Upper lobe of left lung (tissue), 6 donors: ENCODE results near the gene BTBD9. TPM values are rescaled to one million over a fixed set of nuclear protein-coding genes. Genes with fewer than 3 reads are reported as not detected.

Experiments used
- ATAC-seq, 2 donors: fragments of 200-7000 bp; cut with Tn5 transposase; one replicate each; pipeline ENCODE4 v1.9.1; 2022; ENCODE audit warnings: mild to moderate bottlenecking in 2 of 2, moderate library complexity in 2 of 2; ENCODE audit not compliant: low FRiP score in 2 of 2
- DNase-seq, 2 donors: peaks; one replicate each; pipeline ENCODE4 v3.0.0-alpha.2; 2019 to 2020
- H3K27ac ChIP-seq, 4 donors: fragments of 200-600 bp; sonication (generic); one replicate each; pipeline ENCODE4 v1.5.1; 2016 to 2019
- H3K27me3 ChIP-seq, 4 donors: fragments of 200-600 bp; sonication (generic); one replicate each; pipeline ENCODE4 v1.5.1; 2017 to 2019
- H3K36me3 ChIP-seq, 4 donors: fragments of 200-600 bp; sonication (generic); one replicate each; pipeline ENCODE4 v1.5.1; 2016 to 2019
- H3K4me1 ChIP-seq, 4 donors: fragments of 200-600 bp; sonication (generic); one replicate each; pipeline ENCODE4 v1.5.1; 2018 to 2019
- H3K4me3 ChIP-seq, 4 donors: fragments of 200-600 bp; sonication (generic); one replicate each; pipeline ENCODE4 v1.5.1; 2017 to 2019; ENCODE audit warnings: mild to moderate bottlenecking in 2 of 4, moderate library complexity in 1 of 4
- H3K9me3 ChIP-seq, 4 donors: fragments of 200-600 bp; sonication (generic); one replicate each; pipeline ENCODE4 v1.5.1; 2018 to 2019
- CTCF ChIP-seq, 6 experiments: fragments of 450-650 bp in 4 of 6; fragments of 200-600 bp in 2 of 6; sonication (generic) in 2 of 6; IDR thresholded peaks; one replicate each; pipeline ENCODE4 v1.5.1; 2016 to 2019; ENCODE audit warnings: antibody characterized with exemption in 6 of 6
- EP300 ChIP-seq, 4 donors: sonication (generic); formaldehyde crosslinking; IDR thresholded peaks; one replicate each; pipeline ENCODE4 v1.5.1; 2017; ENCODE audit warnings: antibody characterized with exemption in 4 of 4, control low read depth in 2 of 4
- POLR2A ChIP-seq, 4 donors: fragments of 450-650 bp; IDR thresholded peaks; one replicate each; pipeline ENCODE4 v1.5.1; 2016 to 2017; ENCODE audit warnings: antibody characterized with exemption in 4 of 4, mild to moderate bottlenecking in 2 of 4
- POLR2AphosphoS5 ChIP-seq, 2 donors: sonication (generic); formaldehyde crosslinking; IDR thresholded peaks; one replicate each; pipeline ENCODE4 v1.5.1; 2017; ENCODE audit warnings: antibody characterized with exemption in 2 of 2
- WGBS, 2 donors: methylation state at CpG; one replicate each; pipeline ENCODE4 v1.1.5; 2017 to 2018; 5-methylcytosine and 5-hydroxymethylcytosine counted together
- total RNA-seq, 6 donors: library from RNA; depleted of rRNA in 4 of 6; stranded (reverse); fragments of >200 nt in 4 of 6; gene quantifications; one replicate each; pipeline versions ENCODE4 v1.1.0 to v1.2.1, GENCODE V29; 2016 to 2021
- donor health status: DM: no; HTN: no; CAD: no; lungs with moderate emphysema.
- donor health status: DM: no; HTN: yes; CAD: no; lungs with severe emphysema.

Gene BTBD9
- total RNA-seq, 6 donors from 2014 or later: 18.2 to 60.8 (median 44.9) TPM

GRCh38 chr6:38517005-38517404 is 122.7 kb downstream of the BTBD9 start:
- TF ChIP-seq CTCF (IDR thresholded peaks at IDR 0.05): no peak
- no peak for TF ChIP-seq POLR2AphosphoS5 (IDR thresholded peaks at IDR 0.05)
- no peak for TF ChIP-seq POLR2A (IDR thresholded peaks at IDR 0.05)
- TF ChIP-seq EP300 (IDR thresholded peaks at IDR 0.05): no peak
- no peaks in the 10 kb centered on the region for H3K36me3 ChIP-seq
- DNase-seq (no peak), ATAC-seq (no peak)
- H3K27me3 ChIP-seq: no peaks in the 10 kb centered on the region
- no peak overlapping the region for H3K27ac ChIP-seq
- H3K4me3 ChIP-seq: no peak overlapping the region
- H3K9me3 ChIP-seq: no peaks in the 10 kb centered on the region
- H3K4me1 ChIP-seq: peaks cover 0 to 5% (median 2%) of the 10 kb centered on the region in 4 donors

GRCh38 chr6:38514399-38514798 is 125.3 kb downstream of the BTBD9 start:
- no peaks in the 10 kb centered on the region for H3K36me3 ChIP-seq
- no peak for ATAC-seq

GRCh38 chr6:38512211-38512610 is 127.5 kb downstream of the BTBD9 start:
- H3K4me3 ChIP-seq: no peak overlapping the region

More at GRCh38 chr6:38514399-38514798, 125.3 kb downstream of the BTBD9 start:
- TF ChIP-seq POLR2A (IDR thresholded peaks at IDR 0.05) (no peak), CTCF (IDR thresholded peaks at IDR 0.05) (no peak), POLR2AphosphoS5 (IDR thresholded peaks at IDR 0.05) (no peak), EP300 (IDR thresholded peaks at IDR 0.05) (no peak)
- no peak overlapping the region for H3K27ac ChIP-seq
- no peak for DNase-seq
- no peaks in the 10 kb centered on the region for H3K9me3 ChIP-seq
- H3K27me3 ChIP-seq: no peaks in the 10 kb centered on the region
- no peak overlapping the region for H3K4me3 ChIP-seq
- H3K4me1 ChIP-seq: peaks cover 2 to 11% (median 8%) of the 10 kb centered on the region in 4 donors

GRCh38 chr6:38510205-38510604 is 129.5 kb downstream of the BTBD9 start:
- Histone ChIP-seq H3K9me3 (no peaks in the 10 kb centered on the region), H3K36me3 (no peaks in the 10 kb centered on the region), H3K27me3 (no peaks in the 10 kb centered on the region), H3K27ac (no peak overlapping the region), H3K4me3 (no peak overlapping the region), H3K4me1 (peaks cover 7 to 23% (median 17%) of the 10 kb centered on the region in 4 donors)
- 100% methylated on average over 1 of the region's 1 CpG for WGBS, 2 donors
- DNase-seq (no peak), ATAC-seq (no peak)
- TF ChIP-seq POLR2A (IDR thresholded peaks at IDR 0.05): no peak
- no peak for TF ChIP-seq CTCF (IDR thresholded peaks at IDR 0.05)
- TF ChIP-seq EP300 (IDR thresholded peaks at IDR 0.05): no peak
- TF ChIP-seq POLR2AphosphoS5 (IDR thresholded peaks at IDR 0.05): no peak

More at GRCh38 chr6:38512211-38512610, 127.5 kb downstream of the BTBD9 start:
- Histone ChIP-seq H3K4me1 (peaks cover 7 to 23% (median 16%) of the 10 kb centered on the region in 4 donors), H3K27me3 (no peaks in the 10 kb centered on the region), H3K36me3 (no peaks in the 10 kb centered on the region), H3K9me3 (no peaks in the 10 kb centered on the region), H3K27ac (no peak overlapping the region)
- no peak for ATAC-seq
- TF ChIP-seq POLR2AphosphoS5 (IDR thresholded peaks at IDR 0.05): no peak
- no peak for TF ChIP-seq POLR2A (IDR thresholded peaks at IDR 0.05)
- no peak for TF ChIP-seq CTCF (IDR thresholded peaks at IDR 0.05)
- TF ChIP-seq EP300 (IDR thresholded peaks at IDR 0.05): no peak
- 92 to 98% methylated on average over 3 to 5 of the region's 5 CpGs for WGBS, 2 donors
- no peak for DNase-seq

GRCh38 chr6:38509713-38510112 is 130.0 kb downstream of the BTBD9 start:
- peak in 1 of 2 donors; percentile 81 for ATAC-seq

More at GRCh38 chr6:38509713-38510112, 130.0 kb downstream of the BTBD9 start:
- H3K27me3 ChIP-seq: no peaks in the 10 kb centered on the region
- TF ChIP-seq POLR2A (IDR thresholded peaks at IDR 0.05) (no peak), CTCF (IDR thresholded peaks at IDR 0.05) (no peak), POLR2AphosphoS5 (IDR thresholded peaks at IDR 0.05) (no peak), EP300 (IDR thresholded peaks at IDR 0.05) (no peak)
- peaks cover 7 to 21% (median 15%) of the 10 kb centered on the region in 4 donors for H3K4me1 ChIP-seq
- DNase-seq: no peak
- no peaks in the 10 kb centered on the region for H3K9me3 ChIP-seq
- WGBS, 2 donors: 89 to 100% methylated on average over 1 of the region's 1 CpG
- peak overlapping the region in 1 of 4 donors; percentile 26 for H3K27ac ChIP-seq
- H3K4me3 ChIP-seq: no peak overlapping the region
- H3K36me3 ChIP-seq: no peaks in the 10 kb centered on the region
